GM04503 (cell line): ENCODE measurements around the gene ADAM15.

Source experiments
- DNase-seq: peaks from one replicate; pipeline ENCODE4 v3.0.0-alpha.2; 2012; ENCODE audit warnings: low read depth

The ADAM15 gene

GRCh38 chr1:155086128-155086741 is 35.1 kb downstream of the ADAM15 start:
- no peak for DNase-seq

GRCh38 chr1:155086856-155087535 is 35.9 kb downstream of the ADAM15 start:
- DNase-seq = no peak

GRCh38 chr1:155091071-155092051 is 40.2 kb downstream of the ADAM15 start:
- DNase-seq = no peak

GRCh38 chr1:155092131-155092530 is 41.0 kb downstream of the ADAM15 start:
- no peak for DNase-seq

GRCh38 chr1:155092641-155093040 is 41.5 kb downstream of the ADAM15 start:
- DNase-seq = no peak

GRCh38 chr1:155093911-155094621 is 43.0 kb downstream of the ADAM15 start:
- no peak for DNase-seq

GRCh38 chr1:155094622-155094948 is 43.5 kb downstream of the ADAM15 start:
- no peak for DNase-seq

- DNase-seq = no peak
Measured at GRCh38 chr1:155099331-155099730, 48.2 kb downstream of the ADAM15 start.

GRCh38 chr1:155103325-155103724 is 52.2 kb downstream of the ADAM15 start:
- DNase-seq = no peak

GRCh38 chr1:155104605-155105534 is 53.8 kb downstream of the ADAM15 start:
- no peak for DNase-seq

GRCh38 chr1:155105604-155106011 is 54.5 kb downstream of the ADAM15 start:
- DNase-seq = no peak

- DNase-seq = no peak
Measured at GRCh38 chr1:155106862-155107261, 55.7 kb downstream of the ADAM15 start.

GRCh38 chr1:155107309-155108264 is 56.5 kb downstream of the ADAM15 start:
- DNase-seq = no peak

- no peak for DNase-seq
Measured at GRCh38 chr1:155108296-155108695, 57.2 kb downstream of the ADAM15 start.

- no peak for DNase-seq
Measured at GRCh38 chr1:155110381-155110780, 59.3 kb downstream of the ADAM15 start.

GRCh38 chr1:155110826-155111225 is 59.7 kb downstream of the ADAM15 start:
- DNase-seq = no peak
